Effector CD8-positive, alpha-beta T cell (primary cell): ENCODE results near the gene TIE1.
"Not testable (repeated sequence)": the region's sequence is repeated elsewhere in the genome, so short reads cannot be mapped to it uniquely, and the experiment has no call there.

Experiments used
- DNase-seq: peaks from one replicate; lab custom pipeline; 2025; lab: John Stamatoyannopoulos, UW

TIE1 gene

DNA sequence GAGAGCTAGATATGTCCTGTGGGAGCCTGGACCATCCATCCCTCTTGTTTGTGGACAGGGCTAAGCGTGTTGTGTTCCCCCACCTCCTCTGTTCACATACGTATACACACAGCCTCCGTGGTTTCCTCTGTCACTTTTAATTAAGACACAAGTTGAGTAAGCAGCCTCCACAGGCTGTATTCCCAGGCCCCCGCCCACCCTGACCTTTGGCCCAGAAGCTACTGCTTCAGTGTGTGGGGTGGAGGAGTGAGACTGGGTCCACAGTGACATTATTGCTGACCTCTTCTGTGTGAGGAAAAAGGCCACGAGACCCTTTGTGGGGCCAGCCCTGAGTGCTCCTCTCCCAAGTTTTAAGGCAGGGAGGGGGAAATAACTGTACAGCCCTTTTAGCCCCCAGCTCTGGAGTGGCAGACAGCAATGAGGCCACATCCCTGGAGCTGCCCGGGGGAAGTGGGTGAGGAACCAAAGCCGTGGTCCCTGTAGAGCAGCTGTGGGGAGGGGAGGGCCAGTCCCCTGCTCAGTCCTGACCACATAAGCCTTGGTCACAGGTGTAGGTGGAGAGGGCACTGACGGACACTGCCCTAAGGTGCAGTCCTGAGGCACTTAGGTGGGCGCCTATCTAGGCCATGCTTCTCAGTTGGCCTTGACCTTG lies 62.6 kb downstream of the TIE1 start:
- DNase-seq, result no peak

DNA sequence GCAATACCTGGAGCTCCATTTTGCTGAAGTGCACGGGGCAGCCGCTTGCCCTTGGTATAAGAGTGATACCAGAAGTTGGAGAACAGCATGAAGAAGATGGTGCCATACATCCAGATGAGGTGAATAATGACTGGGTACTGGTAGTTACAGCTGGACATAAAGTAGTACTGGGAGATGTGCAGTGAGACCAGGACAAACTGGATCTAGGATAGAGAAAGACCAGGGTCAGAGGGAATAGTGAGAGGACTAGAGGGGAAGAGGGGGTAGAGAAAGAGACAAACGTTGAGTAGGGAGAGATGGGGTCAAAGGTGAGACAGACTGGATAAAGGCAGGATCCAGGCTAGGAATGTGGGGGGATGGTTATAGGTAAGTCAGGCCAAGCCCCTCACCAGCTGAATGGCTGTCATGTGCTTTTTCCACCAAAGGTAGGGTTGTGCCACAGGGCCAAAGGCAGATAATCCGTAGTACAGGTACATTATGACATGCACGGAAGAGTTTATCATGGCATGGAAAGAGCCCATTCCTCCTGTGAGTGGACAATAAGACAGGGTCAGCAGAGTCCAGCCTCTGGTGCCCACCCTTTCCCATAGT lies 63.2 kb downstream of the TIE1 start:
- DNase-seq, result no peak

DNA sequence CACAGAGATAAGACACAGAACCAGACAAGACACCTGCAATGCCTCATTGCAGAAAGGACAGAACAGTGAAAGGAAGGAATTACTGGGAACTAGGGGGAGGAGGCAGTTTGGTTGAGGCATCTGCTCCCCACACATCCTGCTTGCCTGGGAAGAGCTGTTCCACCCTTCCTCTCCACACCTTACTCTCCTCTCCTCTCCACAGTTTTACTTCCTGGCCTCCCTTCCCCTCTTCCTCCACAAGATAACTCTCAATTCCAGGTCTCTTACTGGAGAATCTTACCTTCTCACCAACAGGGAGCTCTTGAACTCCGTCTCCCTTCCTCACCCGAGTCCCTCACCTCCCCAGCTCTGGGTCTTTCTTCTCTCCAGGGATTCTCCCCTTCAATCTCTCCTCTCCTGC lies 64.9 kb downstream of the TIE1 start:
- DNase-seq, result no peak

DNA sequence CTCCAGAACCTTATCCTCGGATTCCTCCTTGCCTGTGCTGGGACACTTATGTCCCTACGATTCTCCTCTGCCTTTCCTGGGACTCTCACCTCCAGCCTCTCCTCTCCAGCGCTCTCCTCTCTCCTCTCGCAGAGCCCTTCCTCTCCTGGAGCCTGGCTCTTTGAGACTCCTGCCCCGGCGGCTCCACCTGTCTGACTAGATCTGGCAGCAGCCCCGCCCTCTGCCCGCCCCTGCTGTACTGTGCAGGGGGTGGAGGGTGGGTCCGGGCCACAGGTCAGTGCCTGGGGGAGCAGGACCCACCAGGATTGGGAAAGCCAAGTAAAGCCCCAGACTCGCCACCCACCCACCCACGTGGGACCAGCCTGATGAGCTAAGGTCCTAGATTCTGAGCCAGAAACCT lies 65.4 kb downstream of the TIE1 start:
- no peak for DNase-seq

DNA sequence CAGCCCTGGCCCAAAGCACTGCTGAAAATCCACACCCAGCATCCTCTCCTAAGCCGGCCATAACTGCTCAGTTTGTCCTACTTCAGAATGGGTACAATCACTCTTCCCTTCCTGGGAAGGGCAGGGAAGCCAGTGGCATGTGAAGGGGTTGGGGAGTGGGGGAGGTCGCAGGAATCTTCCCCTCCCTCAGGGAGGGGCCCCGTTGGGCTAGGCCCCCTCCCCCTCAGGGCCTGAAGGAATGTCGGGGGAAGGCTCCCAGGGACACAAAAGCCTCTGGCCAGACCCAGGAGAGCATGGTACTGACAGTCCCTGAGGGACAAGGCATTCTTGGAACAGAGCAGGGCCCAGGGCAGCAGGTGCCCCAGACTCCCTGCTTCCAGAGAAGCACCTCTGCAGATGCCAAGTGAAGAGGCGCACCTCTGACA lies 65.8 kb downstream of the TIE1 start:
- DNase-seq, result no peak

DNA sequence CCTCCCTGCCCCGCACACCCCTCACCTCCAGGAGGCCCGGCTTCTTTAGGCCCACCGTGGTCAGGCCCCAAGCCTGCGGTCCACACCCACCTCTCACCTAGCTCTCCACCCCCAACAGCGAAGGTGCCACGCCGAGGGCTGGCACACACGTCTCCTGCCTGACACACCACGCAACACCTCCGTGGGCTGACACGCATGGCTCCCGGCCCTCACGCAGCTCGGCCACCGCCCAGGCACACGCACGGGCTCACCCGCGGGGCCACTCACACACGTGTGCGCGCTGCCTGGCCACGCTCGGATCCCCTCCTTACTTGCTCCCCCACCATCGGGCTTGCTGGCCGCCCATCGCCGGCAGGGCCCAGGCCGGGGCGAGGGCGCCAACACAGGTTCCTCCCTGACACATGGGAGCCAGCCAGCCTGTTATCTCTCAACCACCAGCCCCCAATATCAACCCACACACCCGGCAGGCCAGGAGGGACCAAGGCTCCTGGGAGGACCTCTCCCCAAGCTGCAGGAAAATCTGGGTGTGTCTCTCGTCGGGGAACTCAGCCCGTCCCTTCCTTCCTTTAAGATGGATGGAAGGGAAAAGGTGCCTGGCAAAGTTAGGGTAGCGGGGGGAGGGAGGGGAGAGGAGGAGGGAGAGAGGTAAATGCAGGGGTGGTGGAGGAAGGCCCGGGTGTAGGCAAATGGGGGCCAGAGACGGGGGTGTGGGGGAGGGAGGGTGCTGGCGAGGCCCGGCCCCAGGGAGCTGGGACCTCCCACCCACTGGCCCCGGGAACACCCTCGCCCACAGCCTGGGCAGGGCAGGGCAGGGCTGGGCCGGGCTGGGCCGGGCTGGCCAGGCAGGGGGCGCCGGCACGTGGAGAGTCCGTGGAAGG lies 66.5 kb downstream of the TIE1 start:
- no peak for DNase-seq

DNA sequence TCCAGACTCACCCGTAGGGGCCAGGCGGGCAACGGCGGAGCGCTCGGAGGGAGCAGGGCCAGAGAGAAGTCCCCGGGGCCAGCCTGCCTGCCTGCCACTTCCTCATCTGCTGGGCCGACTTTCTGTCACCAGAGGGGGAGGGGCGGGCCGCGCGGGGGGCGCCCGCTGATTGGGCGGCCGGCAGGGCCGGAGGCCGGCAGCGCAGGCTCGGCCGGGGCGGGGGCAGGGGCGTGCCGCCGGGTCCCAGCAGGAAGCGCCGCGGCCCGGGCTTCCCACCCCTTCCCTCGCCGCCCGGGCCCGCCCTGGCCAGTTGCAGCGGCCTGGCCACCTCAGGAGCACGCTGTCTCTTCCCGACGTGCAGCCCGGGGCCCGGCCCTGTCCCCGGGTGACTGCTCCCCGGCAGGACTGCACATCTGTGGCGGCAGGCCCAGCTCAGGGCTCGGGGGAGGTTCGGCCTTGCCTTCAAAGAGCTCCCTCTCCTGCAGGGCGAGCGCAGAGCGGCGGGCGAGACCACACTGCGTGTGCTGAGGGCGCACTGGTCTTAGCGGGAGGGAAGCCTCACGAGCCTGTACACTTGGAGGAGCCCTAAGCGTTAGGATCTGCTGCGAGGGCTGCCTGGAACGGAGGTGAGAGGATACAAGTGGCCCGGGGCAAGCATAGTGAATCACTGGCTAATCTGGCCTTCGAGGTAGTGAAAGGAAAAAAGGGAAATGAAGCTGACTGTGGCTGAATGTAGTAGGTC lies 67.3 kb downstream of the TIE1 start, which contains the start of gene ELOVL1:
TSS of gene ELOVL1 (minus strand) at position 108 of the 742 bp plus-strand sequence. CDS start 2,402 bp downstream, outside the sequence.
- peak; percentile 66 for DNase-seq

DNA sequence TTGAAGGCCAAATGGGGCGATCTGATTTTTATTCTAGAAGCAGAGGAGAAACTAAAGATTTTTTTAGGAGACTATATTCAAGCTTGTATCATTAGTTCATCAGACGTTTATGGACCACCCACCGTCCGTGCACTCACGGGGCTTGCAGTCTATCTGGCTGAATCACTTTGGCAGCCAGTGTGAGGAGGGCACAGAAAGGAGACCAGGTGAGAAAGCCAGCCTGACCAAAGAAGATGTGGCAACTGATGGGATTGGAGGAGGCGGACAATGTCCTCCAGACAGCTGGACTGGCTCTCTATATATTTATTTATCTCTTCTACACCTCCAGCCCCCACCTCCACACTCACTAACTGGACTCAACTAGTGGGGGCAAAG lies 67.9 kb downstream of the TIE1 start:
- no peak for DNase-seq

DNA sequence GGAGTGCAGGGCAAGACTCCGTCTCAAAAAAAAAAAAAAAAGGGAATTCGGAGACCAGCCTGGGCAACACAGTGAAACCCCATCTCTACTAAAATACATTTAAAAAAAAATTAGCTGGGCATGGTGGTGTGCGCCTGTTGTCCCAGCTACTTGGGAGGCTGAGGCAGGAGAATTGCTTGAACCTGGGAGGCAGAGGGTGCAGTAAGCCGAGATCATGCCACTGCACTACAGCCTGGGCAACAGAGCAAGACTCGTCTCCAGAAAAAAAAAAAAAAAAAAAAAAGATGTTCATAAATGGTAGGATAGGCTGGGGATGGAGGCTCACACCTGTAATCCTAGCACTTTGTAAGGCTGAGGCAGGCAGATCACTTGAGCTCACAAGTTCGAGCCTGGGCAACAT lies 69.0 kb downstream of the TIE1 start:
- DNase-seq, result not testable (repeated sequence)

DNA sequence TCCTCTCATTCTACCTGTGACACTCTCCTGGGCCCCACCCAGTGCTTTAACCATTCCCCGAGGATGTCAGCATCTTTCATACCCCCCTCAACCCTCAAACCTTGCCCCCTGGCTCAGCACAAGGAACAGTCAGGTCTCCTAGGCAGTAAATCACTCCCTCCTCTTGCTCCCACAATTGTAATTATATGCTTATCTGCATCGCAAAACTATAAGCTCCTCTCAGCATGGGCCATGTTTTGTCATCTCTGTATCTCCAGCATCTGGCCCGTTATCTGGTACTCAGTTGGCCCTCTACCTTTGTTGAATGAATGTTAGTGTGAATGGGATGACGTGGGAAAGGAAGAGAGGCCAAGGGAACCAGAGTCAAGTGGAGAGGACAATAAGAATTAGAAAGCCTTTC lies 69.8 kb downstream of the TIE1 start:
- DNase-seq, result no peak

DNA sequence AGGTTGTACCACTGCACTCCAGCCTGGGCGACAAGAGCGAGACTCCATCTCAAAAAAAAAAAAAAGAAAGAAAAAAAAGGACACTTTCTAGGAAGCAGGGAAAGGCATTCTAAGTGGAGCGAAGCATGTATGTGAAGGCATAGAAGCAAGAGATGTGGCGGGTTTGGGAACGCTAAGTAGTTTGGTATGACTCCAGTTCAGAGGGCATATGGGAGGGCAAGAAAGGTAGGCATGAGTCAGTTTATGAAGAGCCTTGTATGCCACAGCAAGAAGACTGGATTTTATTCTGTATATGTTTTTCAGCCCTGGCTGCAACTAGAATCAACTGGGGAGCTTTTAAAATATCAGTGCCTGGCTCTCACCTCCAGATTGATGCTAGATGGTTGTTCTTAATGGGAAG lies 71.4 kb downstream of the TIE1 start:
- no peak for DNase-seq
